ENCODE results near the gene FOCAD. TPM values are rescaled to one million over a fixed set of nuclear protein-coding genes. Genes with fewer than 3 reads are reported as not detected.

Gene FOCAD
- total RNA-seq, 2 experiments from 2014 or later: 37.3 to 42.8 TPM

DNA sequence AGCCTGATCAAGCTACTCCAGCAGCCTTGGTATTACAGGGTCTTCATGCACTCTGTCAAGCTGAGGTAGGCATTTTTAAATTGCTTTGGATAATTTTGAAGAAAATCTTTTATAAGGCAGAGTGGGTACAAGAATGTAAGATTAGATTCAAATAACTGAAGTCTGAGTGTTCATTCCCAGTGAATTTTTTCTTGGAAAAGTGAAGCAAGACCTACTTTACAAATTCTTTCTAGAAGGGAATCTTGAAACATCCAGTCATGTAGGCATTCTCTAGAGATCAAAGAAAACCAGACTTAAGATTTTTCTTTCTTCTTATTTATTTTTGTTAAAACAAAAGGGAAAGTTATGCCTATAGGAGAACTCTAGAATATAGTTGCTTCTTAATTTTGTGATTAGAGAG lies 139.0 kb downstream of the FOCAD start:
- no peak for DNase-seq
- Mint-ChIP-seq H3K27me3 (no peaks in the 10 kb centered on the region), H3K27ac (no peak overlapping the region), H3K36me3 (ENCODE audit: low read depth) (peaks cover 23% of the 10 kb centered on the region), H3K4me1 (ENCODE audit: low read depth) (no peaks in the 10 kb centered on the region), H3K4me3 (no peak overlapping the region), H3K9me3 (peaks cover 2% of the 10 kb centered on the region)
- ChIA-PET POLR2A (no interaction called here), CTCF (no interaction called here)
- no peak for ATAC-seq
- TF ChIP-seq, protein P1, sequence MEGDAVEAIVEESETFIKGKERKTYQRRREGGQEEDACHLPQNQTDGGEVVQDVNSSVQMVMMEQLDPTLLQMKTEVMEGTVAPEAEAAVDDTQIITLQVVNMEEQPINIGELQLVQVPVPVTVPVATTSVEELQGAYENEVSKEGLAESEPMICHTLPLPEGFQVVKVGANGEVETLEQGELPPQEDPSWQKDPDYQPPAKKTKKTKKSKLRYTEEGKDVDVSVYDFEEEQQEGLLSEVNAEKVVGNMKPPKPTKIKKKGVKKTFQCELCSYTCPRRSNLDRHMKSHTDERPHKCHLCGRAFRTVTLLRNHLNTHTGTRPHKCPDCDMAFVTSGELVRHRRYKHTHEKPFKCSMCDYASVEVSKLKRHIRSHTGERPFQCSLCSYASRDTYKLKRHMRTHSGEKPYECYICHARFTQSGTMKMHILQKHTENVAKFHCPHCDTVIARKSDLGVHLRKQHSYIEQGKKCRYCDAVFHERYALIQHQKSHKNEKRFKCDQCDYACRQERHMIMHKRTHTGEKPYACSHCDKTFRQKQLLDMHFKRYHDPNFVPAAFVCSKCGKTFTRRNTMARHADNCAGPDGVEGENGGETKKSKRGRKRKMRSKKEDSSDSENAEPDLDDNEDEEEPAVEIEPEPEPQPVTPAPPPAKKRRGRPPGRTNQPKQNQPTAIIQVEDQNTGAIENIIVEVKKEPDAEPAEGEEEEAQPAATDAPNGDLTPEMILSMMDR (IDR thresholded peaks at IDR 0.05): no peak
- intact Hi-C loops (cut with micrococcal nuclease): no loop called here

DNA sequence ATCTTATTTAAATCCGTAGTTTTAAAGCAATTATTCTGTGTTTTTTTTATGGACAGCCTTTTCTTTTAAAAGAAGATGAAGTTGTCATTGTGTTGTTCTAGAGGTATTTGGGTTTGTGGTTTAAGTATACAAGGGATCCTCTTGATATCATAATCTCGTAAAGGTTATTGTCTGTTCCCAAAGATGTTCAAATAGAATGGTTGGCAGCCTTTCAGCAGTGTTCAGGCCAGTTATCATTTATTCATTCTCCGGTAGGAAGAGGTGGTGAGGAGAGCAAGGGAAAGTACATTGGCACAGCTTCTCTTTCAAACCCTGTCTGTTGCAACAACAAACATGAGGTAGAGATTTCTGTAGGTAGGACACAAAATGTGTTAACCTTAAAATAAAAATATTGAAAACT lies 147.0 kb downstream of the FOCAD start:
- TF ChIP-seq, protein P1 (IDR thresholded peaks at IDR 0.05): no peak
- Mint-ChIP-seq H3K27me3 (no peaks in the 10 kb centered on the region), H3K4me3 (no peak overlapping the region), H3K36me3 (ENCODE audit: low read depth) (peaks cover 20% of the 10 kb centered on the region), H3K9me3 (peaks cover 2% of the 10 kb centered on the region), H3K4me1 (ENCODE audit: low read depth) (peaks cover 6% of the 10 kb centered on the region), H3K27ac (no peak overlapping the region)
- POLR2A ChIA-PET: no interaction called here
- intact Hi-C loops (cut with micrococcal nuclease): no loop called here
- ATAC-seq (no peak), DNase-seq (no peak)
- CTCF ChIA-PET: interaction anchor here (1.0 kb wide), 1 partner anchor 110 kb away, joined by 3 read pairs; no protein-coding TSS in a partner anchor

DNA sequence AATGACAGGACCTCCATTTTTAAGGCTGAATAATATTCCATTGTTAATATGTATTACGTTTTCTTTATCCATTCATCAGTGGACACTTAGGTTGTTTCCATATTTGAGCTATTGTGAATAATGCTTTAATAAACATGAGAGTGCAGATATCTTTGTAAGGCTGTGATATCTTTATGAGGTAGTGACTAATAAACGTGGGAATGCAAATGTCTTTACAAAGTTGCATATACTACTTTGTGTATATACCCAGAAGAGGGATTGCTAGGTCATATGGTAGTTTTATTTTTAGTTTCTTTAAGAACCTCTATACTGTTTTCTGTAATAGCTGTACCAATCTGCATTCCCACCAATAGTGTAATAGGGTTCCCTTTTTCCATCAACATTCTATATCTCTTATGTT lies 148.7 kb downstream of the FOCAD start:
- no peak for ATAC-seq
- intact Hi-C loops (cut with micrococcal nuclease): no loop called here

DNA sequence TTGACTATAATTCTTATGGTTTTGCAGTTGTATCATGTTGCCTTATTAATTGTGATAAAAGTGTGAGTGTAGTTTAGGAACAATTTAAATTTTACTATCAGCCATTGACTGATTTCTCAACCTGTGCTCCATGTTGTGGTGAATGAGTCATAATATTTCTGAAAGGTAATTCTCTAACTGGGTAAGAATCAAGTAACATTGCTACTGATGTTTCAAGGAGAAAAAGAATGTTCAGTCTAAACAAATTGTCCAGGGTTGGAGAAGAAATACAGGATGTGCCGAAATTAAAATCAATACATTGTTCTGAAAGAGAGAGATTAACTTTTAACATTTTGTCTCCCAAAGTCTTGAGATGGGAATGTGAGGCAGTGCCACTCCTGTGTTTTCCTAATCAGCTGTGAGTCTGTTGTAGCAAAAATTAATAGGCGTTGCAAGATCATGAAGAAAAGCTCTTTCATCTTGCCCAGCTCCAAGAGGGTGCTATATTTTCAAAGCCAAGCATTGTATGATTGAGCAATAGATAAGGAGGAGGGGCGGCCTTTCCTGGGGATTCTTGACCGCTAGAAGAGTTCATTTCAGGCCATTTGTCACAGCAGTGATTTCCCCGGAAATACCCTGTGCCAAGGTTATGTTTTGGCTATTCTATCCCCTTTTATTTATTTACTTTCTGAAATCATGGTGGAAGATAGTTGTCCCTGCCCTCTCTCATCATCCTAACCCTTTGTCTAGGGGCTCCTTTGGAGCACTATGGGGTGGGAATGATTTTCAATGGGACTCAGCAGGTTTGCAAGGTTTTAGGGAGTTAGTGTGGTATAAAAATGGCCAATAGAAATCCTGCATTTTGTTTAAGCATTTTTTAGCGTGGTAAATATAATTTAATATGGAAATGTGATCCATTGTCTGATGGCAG lies 151.6 kb downstream of the FOCAD start:
- H3K27me3 Mint-ChIP-seq: no peaks in the 10 kb centered on the region
- peaks cover 5% of the 10 kb centered on the region for H3K36me3 Mint-ChIP-seq (ENCODE audit: low read depth)
- no peaks in the 10 kb centered on the region for H3K9me3 Mint-ChIP-seq
- no peak for ATAC-seq
- DNase-seq: no peak
- ChIA-PET CTCF (no interaction called here), POLR2A (no interaction called here)
- H3K27ac Mint-ChIP-seq: no peak overlapping the region
- H3K4me1 Mint-ChIP-seq (ENCODE audit: low read depth): peaks cover 6% of the 10 kb centered on the region
- TF ChIP-seq, protein P1 (IDR thresholded peaks at IDR 0.05): no peak
- intact Hi-C loops (cut with micrococcal nuclease): no loop called here
- H3K4me3 Mint-ChIP-seq: no peak overlapping the region

More for the DNA sequence above, 148.7 kb downstream of the FOCAD start:
- Mint-ChIP-seq H3K27ac (no peak overlapping the region), H3K4me1 (ENCODE audit: low read depth) (peaks cover 6% of the 10 kb centered on the region), H3K4me3 (no peak overlapping the region), H3K9me3 (no peaks in the 10 kb centered on the region), H3K36me3 (ENCODE audit: low read depth) (peaks cover 9% of the 10 kb centered on the region), H3K27me3 (no peaks in the 10 kb centered on the region)
- TF ChIP-seq, protein P1 (IDR thresholded peaks at IDR 0.05): no peak
- ChIA-PET POLR2A (no interaction called here), CTCF (no interaction called here)
- DNase-seq: no peak

DNA sequence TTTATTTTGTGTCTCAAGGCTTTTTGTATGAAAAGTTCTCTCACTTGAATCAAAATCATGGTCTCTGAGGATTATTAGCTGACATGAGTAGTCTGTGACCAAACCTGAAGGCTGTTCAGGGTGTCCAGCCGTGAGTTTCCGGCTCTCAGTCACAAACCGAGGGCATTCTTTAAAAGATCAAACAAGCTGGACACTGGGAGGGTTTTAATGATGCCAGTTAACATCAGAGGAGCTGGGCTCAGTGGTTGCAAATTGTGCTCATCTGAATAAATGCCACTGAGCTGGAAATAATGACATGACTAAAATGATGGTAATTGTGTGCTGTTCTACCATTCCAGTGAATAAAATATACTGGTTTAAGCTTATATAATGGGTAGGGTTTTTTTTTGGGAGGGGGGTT lies 153.1 kb downstream of the FOCAD start:
- Mint-ChIP-seq H3K36me3 (ENCODE audit: low read depth) (peaks cover 13% of the 10 kb centered on the region), H3K4me3 (no peak overlapping the region), H3K27ac (no peak overlapping the region), H3K27me3 (no peaks in the 10 kb centered on the region), H3K9me3 (peaks cover 2% of the 10 kb centered on the region), H3K4me1 (ENCODE audit: low read depth) (peaks cover 6% of the 10 kb centered on the region)
- ChIA-PET CTCF (interaction anchor here (0.9 kb wide), 1 partner anchor 87 kb away, joined by 3 read pairs; no protein-coding TSS in a partner anchor), POLR2A (no interaction called here)
- intact Hi-C loops (cut with micrococcal nuclease): no loop called here
- ATAC-seq (no peak), DNase-seq (no peak)
- TF ChIP-seq, protein P1 (IDR thresholded peaks at IDR 0.05): no peak
